Nephron progenitor cell (in vitro differentiated cells): ENCODE results near the gene ECE2.
A peak's percentile ranks its signal among the peaks of the same experiment; 100 is the strongest.

Source experiments
- DNase-seq: peaks from one replicate; pipeline ENCODE4 v3.0.0; 2021
- H3K27ac Mint-ChIP-seq: 2 replicates; pipeline ENCODE4 v1.8.0; 2021; ENCODE audit warnings: mild to moderate bottlenecking, moderate library complexity, mixed read lengths
- H3K27me3 Mint-ChIP-seq: 2 replicates; pipeline ENCODE4 v1.8.0; 2021; ENCODE audit warnings: mild to moderate bottlenecking, low read depth, mixed read lengths; ENCODE audit not compliant: poor library complexity
- H3K36me3 Mint-ChIP-seq: 2 replicates; pipeline ENCODE4 v1.8.0; 2021; ENCODE audit warnings: low read depth, mixed read lengths
- H3K4me1 Mint-ChIP-seq: 2 replicates; pipeline ENCODE4 v1.8.0; 2021; ENCODE audit warnings: mixed read lengths
- H3K4me3 Mint-ChIP-seq: 2 replicates; pipeline ENCODE4 v1.8.0; 2021; ENCODE audit warnings: mild to moderate bottlenecking, moderate library complexity, mixed read lengths
- H3K9me3 Mint-ChIP-seq: 2 replicates; pipeline ENCODE4 v1.8.0; 2021; ENCODE audit warnings: mild to moderate bottlenecking, moderate library complexity, mixed read lengths
- TF ChIP-seq, protein P1 (sequence below): fragments of 200-600 bp; sonication (generic); IDR thresholded peaks from 2 replicates; pipeline ENCODE4 v1.5.0; 2021; ENCODE audit warnings: antibody characterized with exemption

ECE2 gene

DNA sequence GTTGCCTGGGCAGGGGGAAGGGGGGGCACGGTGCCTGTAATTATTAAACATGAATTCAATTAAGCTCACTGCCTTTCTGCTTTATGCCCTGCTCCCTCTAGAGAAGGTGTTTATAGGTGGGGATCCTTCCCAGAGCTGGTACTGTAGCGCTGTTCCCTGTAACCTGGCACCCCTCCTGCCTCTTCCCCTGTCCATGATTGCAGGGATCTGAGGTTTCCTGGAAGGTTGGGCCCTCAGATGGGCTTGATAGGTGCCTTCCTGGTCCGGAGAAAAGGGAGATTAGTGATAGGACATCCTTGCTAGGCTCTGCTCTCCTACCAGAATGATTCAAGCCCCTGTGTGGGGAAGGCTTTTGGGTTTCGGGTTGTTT lies 59.5 kb downstream of the ECE2 start:
- peaks cover 7% of the 10 kb centered on the region for H3K27me3 Mint-ChIP-seq
- H3K27ac Mint-ChIP-seq: peak overlapping the region; percentile 97
- TF ChIP-seq, protein P1, sequence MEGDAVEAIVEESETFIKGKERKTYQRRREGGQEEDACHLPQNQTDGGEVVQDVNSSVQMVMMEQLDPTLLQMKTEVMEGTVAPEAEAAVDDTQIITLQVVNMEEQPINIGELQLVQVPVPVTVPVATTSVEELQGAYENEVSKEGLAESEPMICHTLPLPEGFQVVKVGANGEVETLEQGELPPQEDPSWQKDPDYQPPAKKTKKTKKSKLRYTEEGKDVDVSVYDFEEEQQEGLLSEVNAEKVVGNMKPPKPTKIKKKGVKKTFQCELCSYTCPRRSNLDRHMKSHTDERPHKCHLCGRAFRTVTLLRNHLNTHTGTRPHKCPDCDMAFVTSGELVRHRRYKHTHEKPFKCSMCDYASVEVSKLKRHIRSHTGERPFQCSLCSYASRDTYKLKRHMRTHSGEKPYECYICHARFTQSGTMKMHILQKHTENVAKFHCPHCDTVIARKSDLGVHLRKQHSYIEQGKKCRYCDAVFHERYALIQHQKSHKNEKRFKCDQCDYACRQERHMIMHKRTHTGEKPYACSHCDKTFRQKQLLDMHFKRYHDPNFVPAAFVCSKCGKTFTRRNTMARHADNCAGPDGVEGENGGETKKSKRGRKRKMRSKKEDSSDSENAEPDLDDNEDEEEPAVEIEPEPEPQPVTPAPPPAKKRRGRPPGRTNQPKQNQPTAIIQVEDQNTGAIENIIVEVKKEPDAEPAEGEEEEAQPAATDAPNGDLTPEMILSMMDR: no peak
- H3K4me3 Mint-ChIP-seq: peak overlapping the region; percentile 91
- DNase-seq: no peak
- no peaks in the 10 kb centered on the region for H3K9me3 Mint-ChIP-seq
- H3K4me1 Mint-ChIP-seq: peaks cover 35% of the 10 kb centered on the region
- peaks cover 38% of the 10 kb centered on the region for H3K36me3 Mint-ChIP-seq

DNA sequence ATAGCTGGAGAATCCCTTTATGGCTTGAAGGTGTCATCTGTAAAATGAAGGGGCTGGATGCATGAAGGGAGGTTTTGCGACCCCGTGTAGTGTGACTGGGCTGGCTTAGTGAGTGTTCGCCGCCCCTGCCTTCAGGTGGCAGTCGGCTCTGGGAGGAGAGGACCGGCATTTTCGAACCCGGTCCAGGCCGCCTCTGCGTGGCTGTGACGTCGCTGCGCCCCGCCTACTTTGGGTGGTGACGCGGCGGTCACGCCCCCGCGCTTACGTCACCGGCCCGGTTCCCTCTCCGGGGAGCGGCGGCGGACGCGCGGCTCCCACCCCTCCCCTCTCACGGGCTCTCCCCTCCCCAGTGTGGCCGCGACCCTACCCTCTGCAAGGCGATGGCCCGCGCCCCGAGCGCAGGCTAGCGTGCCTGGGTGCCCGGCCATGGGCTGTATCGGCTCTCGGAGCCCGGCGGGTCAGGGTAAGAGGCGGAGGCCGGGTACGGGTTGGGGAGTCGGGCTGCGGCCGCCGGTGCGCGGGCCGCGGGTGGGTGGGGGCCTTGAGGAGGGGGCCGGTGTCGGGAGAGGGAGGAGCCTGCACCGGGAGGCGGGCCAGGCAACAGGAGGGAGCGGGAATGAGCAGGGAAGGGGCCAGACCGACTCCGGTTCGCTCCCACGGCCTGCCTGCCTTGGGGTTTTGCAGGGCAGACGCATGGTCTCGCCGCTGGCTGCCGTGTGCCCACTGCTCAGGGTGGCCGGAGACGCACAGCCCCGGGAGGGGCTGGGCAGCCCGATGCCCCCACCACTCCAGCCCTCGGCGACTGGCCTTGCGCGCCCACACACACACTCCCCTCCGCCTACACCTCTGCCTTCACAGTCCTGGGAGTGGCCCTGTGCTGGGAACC lies 60.1 kb downstream of the ECE2 start:
- TF ChIP-seq, protein P1: no peak
- Mint-ChIP-seq H3K27me3 (peaks cover 7% of the 10 kb centered on the region), H3K27ac (peak overlapping the region; percentile 97), H3K4me3 (peak overlapping the region; percentile 91), H3K9me3 (no peaks in the 10 kb centered on the region), H3K36me3 (peaks cover 34% of the 10 kb centered on the region), H3K4me1 (peaks cover 35% of the 10 kb centered on the region)
- DNase-seq: peak; percentile 95

DNA sequence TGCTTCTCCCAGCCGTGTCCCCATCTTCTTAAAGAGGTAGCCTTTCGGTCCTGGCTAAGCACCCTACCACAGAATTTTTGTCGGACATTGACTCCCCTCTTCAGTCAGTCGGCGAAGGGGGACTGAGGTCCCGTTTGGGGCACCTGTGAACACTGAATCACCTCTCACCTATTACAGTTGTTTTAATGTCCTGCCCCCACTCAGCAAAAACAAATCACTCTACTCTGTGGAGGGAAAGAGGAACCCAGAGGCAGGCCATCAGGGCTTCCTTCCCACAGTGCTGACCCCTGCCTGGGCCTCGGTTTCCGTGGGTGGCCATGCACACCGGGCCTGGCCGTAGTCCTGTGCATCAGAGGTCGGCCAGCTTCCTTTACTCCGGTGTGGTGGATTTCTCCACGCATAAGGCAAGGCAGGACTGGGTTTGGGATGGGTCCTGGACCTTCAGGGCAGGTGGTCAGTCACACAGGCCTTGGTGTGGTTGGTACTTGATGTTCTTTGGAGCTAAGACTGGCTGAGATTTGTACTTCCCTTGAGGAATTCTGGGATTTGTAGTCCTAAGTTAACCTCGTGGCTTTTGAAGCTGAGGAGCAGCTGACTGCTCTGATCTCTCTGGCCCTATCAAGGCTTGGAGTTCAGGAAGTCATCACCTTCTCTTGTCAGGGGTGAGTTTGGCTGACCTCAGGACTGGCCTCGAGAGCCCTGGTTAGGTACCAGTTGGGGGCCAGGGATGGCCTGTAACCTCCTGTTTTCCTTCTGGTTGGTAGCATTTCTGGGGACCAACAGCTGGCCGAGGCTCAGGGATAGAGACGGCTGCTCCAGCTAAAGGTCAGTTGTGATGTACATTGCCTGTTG lies 61.0 kb downstream of the ECE2 start:
- peaks cover 25% of the 10 kb centered on the region for H3K36me3 Mint-ChIP-seq
- peaks cover 35% of the 10 kb centered on the region for H3K4me1 Mint-ChIP-seq
- TF ChIP-seq, protein P1: no peak
- no peaks in the 10 kb centered on the region for H3K9me3 Mint-ChIP-seq
- H3K4me3 Mint-ChIP-seq: peak overlapping the region; percentile 91
- H3K27me3 Mint-ChIP-seq: peaks cover 7% of the 10 kb centered on the region
- no peak for DNase-seq
- H3K27ac Mint-ChIP-seq: peak overlapping the region; percentile 95

DNA sequence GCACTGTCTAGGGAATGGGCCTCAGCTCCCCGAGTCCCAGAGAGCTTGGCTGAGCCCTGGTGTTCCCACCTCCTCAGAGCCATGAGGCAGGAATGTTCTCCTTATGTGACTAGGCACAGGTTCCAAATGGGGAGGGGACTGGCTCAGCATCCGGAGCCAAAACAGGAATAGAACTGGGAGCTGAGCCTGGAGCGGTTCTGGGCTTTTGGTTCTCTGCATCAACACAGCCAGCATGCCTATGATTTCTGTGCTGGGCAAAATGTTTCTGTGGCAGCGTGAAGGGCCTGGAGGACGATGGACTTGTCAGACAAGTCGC lies 61.5 kb downstream of the ECE2 start, which contains the start of gene FAM131A:
Gene FAM131A (plus strand): TSS at position 202 of the 316 bp plus-strand sequence. CDS start 31 bp downstream, at position 233.
- TF ChIP-seq, protein P1: no peak
- Mint-ChIP-seq H3K4me3 (peak within 1 kb of the TSS; percentile 91), H3K9me3 (no peaks in the 10 kb centered on the region), H3K36me3 (peaks cover 19% of the 10 kb centered on the region), H3K27ac (peak within 1 kb of the TSS; percentile 95), H3K27me3 (peaks cover 7% of the 10 kb centered on the region), H3K4me1 (peaks cover 35% of the 10 kb centered on the region)
- DNase-seq: no peak

DNA sequence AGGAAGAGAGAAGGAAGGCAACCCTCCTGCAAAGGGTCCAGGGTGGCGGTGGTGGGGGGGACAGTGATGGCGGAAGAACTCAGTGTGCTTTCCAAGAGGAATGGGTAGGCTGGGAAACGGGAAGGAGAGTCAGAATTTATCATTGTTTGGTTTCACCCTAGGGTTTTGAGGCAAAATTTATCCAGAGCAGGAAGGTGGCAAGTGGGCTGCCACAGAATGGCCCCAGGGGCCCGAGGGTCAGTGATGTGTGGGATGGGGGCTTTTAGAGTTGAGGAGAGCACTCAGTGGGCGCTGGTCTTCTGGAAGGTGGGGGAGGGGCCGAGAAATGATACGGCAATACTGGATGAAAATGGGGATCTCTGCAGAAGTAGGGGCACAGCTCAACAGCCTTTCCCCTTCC lies 62.2 kb downstream of the ECE2 start:
- no peak overlapping the region for H3K27ac Mint-ChIP-seq
- peaks cover 7% of the 10 kb centered on the region for H3K27me3 Mint-ChIP-seq
- peak overlapping the region; percentile 68 for H3K4me3 Mint-ChIP-seq
- peaks cover 35% of the 10 kb centered on the region for H3K4me1 Mint-ChIP-seq
- DNase-seq: no peak
- TF ChIP-seq, protein P1: no peak
- H3K36me3 Mint-ChIP-seq: peaks cover 17% of the 10 kb centered on the region
- H3K9me3 Mint-ChIP-seq: no peaks in the 10 kb centered on the region
